GM19438 (cell line): ENCODE results near the gene ARSI.
"Not testable (repeated sequence)": the region's sequence is repeated elsewhere in the genome, so short reads cannot be mapped to it uniquely, and the experiment has no call there.

Experiments
- ATAC-seq: cut with Tn5 transposase; IDR thresholded peaks from one replicate; pipeline ENCODE4 v1.9.1; 2021; ENCODE audit warnings: low read depth; ENCODE audit not compliant: unreplicated experiment

ARSI gene

DNA sequence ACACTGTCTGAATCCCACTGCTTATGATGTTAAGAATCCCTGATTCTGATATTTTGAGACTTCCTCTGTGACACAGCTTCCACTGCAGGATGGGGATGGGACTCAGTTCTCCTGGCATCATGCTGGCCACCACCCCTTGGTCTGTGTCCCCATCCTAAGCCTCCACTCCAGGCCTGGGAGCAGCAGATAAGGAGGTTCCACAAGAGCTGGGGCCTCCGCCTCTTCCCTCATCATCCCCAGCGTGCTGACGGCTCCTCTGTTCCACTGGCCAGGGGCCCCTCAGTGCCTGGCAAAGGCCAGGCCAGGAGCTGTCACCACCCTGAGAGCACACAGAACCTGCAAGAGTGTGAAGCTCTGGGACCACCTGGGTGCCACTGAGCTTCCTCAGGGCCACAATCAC, 53.8 kb downstream of the ARSI start:
- ATAC-seq, result no peak

DNA sequence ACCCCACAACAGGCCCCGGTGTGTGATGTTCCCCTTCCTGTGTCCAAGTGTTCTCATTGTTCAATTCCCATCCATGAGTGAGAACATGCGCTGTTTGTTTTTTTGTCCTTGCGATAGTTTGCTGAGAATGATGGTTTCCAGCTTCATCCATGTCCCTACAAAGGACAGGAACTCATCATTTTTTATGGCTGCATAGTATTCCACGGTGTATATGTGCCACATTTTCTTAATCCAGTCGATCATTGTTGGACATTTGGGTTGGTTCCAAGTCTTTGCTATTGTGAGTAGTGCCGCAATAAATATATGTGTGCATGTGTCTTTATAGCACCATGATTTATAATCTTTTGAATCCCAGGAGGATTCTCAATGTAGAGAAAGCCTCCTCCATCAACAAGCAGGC, 54.2 kb downstream of the ARSI start:
- not testable (repeated sequence) for ATAC-seq

- ATAC-seq, result no peak
Measured at GRCh38 chr5:150247726-150248125, 55.0 kb downstream of the ARSI start.

- ATAC-seq, result no peak
Measured at GRCh38 chr5:150246835-150247234, 55.9 kb downstream of the ARSI start.

GRCh38 chr5:150246429-150246828, 56.3 kb downstream of the ARSI start:
- ATAC-seq, result no peak
